Left ventricle myocardium inferior (tissue), 1 donor: ENCODE results near the gene RHBDF2. TPM values are rescaled to one million over a fixed set of nuclear protein-coding genes. Genes with fewer than 3 reads are reported as not detected.

Source experiments
- DNase-seq: peaks from one replicate; pipeline ENCODE4 v3.0.0-alpha.2; 2020
- H3K27ac ChIP-seq: fragments of 200-600 bp; replicated peaks from 2 replicates; pipeline ENCODE4 v1.8.0; 2021
- H3K27me3 ChIP-seq: fragments of 200-600 bp; 2 replicates; pipeline ENCODE4 v1.8.0; 2021; ENCODE audit warnings: low read depth
- H3K36me3 ChIP-seq: fragments of 200-600 bp; 2 replicates; pipeline ENCODE4 v1.8.0; 2021
- H3K4me1 ChIP-seq: fragments of 200-600 bp; 2 replicates; pipeline ENCODE4 v1.8.0; 2021
- H3K4me3 ChIP-seq: fragments of 200-600 bp; 2 replicates; pipeline ENCODE4 v1.8.0; 2021; ENCODE audit warnings: mild to moderate bottlenecking, moderate library complexity
- H3K9me3 ChIP-seq: fragments of 200-600 bp; replicated peaks from 2 replicates; pipeline ENCODE4 v1.8.0; 2021
- intact Hi-C: fragments of 100-400 bp; cut with micrococcal nuclease; formaldehyde crosslinking; loops from one replicate; pipeline ENCODE4 v1.11.0; 2022
- total RNA-seq: library from RNA; stranded (reverse); fragmentation: NEBNext Ultra II Directional; extraction: Animal tissue kit (Norgen Biotek cat#: 25700); gene quantifications from one replicate; pipeline ENCODE4 v1.2.1, GENCODE V29; 2021
- TF ChIP-seq, protein P1 (sequence below): fragments of 200-600 bp; IDR thresholded peaks from 2 replicates; pipeline ENCODE4 v1.8.0; 2021; ENCODE audit warnings: antibody characterized with exemption, mild to moderate bottlenecking, borderline replicate concordance
- donor health status: DM: no; HTN: yes; CAD: no; lungs with severe emphysema.

RHBDF2 gene
- total RNA-seq, 1 donor from 2014 or later = 13.8 TPM

DNA sequence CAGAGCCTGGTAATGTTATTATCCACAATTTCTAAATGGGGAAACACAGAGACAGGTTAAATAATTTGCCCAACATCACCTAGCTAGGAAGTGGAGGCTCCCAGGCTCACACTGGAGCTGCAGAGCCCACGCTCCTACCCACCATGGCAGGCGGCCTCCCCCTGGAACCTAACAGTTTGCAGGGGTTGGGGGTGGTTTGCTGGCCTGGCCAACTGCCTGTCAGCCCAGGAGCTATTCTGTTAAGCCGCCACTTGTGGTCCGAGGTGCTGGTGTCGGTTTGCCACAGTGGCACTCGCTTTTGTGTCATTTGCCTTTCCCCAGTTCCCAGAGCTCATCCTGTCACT is 42.2 kb upstream of the RHBDF2 start:
- TF ChIP-seq, protein P1, sequence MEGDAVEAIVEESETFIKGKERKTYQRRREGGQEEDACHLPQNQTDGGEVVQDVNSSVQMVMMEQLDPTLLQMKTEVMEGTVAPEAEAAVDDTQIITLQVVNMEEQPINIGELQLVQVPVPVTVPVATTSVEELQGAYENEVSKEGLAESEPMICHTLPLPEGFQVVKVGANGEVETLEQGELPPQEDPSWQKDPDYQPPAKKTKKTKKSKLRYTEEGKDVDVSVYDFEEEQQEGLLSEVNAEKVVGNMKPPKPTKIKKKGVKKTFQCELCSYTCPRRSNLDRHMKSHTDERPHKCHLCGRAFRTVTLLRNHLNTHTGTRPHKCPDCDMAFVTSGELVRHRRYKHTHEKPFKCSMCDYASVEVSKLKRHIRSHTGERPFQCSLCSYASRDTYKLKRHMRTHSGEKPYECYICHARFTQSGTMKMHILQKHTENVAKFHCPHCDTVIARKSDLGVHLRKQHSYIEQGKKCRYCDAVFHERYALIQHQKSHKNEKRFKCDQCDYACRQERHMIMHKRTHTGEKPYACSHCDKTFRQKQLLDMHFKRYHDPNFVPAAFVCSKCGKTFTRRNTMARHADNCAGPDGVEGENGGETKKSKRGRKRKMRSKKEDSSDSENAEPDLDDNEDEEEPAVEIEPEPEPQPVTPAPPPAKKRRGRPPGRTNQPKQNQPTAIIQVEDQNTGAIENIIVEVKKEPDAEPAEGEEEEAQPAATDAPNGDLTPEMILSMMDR = no peak
- Histone ChIP-seq H3K27me3 (peaks cover 3% of the 10 kb centered on the region), H3K9me3 (no peaks in the 10 kb centered on the region), H3K36me3 (no peaks in the 10 kb centered on the region), H3K4me3 (peak overlapping the region; percentile 47), H3K4me1 (peaks cover 92% of the 10 kb centered on the region), H3K27ac (peak overlapping the region; percentile 94)
- intact Hi-C loops = no loop called here
- peak; percentile 21 for DNase-seq

DNA sequence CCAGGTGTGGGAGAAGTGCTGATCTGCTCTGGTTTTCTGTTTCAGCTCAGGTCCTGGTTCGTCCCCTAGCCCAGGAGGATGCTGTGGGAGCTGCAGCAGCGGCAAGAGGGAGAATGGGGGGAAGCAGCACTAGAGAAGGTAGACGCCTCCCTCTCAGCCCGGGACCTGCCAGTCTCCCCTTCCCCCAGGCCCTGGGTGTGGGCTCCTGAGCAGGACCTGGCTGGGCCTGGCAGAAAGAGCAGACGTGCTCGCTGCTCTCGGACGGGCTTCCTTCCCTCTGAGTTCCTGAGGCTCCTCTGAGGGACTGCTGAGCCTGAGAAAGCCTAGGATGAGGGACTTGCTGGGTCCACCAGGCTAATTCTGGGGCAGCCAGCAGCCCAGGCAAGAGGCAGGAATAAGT is 41.8 kb upstream of the RHBDF2 start:
- intact Hi-C loops = no loop called here
- no peaks in the 10 kb centered on the region for H3K36me3 ChIP-seq
- TF ChIP-seq, protein P1 = no peak
- peak overlapping the region; percentile 94 for H3K27ac ChIP-seq
- H3K27me3 ChIP-seq = peaks cover 8% of the 10 kb centered on the region
- H3K9me3 ChIP-seq = no peaks in the 10 kb centered on the region
- no peak overlapping the region for H3K4me3 ChIP-seq
- peak; percentile 6 for DNase-seq
- H3K4me1 ChIP-seq = peaks cover 93% of the 10 kb centered on the region

DNA sequence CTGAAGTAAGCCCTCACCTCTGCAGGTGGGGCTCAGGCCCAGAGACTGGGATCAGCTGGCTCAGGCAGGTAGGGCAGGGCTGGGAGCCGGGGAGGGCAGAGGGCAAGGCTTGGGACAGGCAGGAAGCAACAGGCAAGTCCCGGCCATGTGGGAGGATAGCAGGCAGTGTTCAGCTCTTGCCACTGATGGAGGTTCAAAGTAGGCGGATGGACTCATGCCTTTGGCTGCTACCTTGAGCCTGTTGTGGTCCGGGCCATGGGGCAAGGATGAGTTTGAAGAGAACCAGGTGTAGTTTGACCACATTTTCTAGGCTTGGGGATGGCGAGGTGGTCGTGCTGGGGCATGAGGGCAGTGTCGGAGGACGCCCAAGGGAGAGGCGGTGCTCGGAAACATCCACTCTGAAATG is 41.3 kb upstream of the RHBDF2 start:
- DNase-seq = peak; percentile 9
- Histone ChIP-seq H3K4me1 (peaks cover 95% of the 10 kb centered on the region), H3K27me3 (peaks cover 12% of the 10 kb centered on the region), H3K9me3 (no peaks in the 10 kb centered on the region), H3K27ac (peak overlapping the region; percentile 94), H3K36me3 (no peaks in the 10 kb centered on the region), H3K4me3 (no peak overlapping the region)
- TF ChIP-seq, protein P1 = no peak
- intact Hi-C loops = no loop called here

DNA sequence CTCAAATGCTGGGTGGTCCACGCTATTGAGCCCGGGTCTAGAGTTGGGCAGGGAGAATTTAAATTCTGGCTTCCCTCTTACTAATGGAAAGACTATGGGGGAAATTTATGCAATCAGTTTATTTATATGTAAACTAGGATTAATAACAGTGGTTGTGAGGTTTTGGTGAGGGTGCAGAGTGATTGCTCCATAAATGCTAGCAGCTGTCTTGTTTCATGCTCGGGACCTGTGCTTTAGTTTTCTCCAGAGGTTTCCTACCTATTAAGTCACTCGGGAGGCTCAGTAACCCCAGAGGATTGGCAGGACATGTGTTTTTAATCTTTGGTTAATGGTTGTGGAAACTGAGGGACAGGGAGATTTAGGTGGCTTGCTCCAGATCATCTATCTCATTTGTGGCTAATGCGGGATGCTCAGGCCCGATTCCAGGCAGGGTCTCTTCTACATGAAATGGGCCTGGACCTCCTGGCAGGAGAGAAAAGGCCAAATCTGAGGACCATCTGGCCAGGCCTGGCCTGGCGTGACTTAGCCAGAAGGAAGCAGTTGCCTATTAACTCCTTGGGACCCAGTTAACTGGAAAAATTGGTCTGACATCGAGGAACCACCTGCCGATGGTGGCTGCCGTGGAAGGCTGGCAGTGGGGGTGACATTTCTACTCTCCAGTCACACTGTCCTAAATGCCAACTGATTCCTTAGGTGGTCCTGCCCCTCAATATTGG is 40.7 kb upstream of the RHBDF2 start:
- DNase-seq = peak; percentile 5
- Histone ChIP-seq H3K36me3 (no peaks in the 10 kb centered on the region), H3K27me3 (peaks cover 16% of the 10 kb centered on the region), H3K4me1 (peaks cover 95% of the 10 kb centered on the region), H3K4me3 (no peak overlapping the region), H3K27ac (no peak overlapping the region), H3K9me3 (no peaks in the 10 kb centered on the region)
- TF ChIP-seq, protein P1 = no peak
- intact Hi-C loops = no loop called here

DNA sequence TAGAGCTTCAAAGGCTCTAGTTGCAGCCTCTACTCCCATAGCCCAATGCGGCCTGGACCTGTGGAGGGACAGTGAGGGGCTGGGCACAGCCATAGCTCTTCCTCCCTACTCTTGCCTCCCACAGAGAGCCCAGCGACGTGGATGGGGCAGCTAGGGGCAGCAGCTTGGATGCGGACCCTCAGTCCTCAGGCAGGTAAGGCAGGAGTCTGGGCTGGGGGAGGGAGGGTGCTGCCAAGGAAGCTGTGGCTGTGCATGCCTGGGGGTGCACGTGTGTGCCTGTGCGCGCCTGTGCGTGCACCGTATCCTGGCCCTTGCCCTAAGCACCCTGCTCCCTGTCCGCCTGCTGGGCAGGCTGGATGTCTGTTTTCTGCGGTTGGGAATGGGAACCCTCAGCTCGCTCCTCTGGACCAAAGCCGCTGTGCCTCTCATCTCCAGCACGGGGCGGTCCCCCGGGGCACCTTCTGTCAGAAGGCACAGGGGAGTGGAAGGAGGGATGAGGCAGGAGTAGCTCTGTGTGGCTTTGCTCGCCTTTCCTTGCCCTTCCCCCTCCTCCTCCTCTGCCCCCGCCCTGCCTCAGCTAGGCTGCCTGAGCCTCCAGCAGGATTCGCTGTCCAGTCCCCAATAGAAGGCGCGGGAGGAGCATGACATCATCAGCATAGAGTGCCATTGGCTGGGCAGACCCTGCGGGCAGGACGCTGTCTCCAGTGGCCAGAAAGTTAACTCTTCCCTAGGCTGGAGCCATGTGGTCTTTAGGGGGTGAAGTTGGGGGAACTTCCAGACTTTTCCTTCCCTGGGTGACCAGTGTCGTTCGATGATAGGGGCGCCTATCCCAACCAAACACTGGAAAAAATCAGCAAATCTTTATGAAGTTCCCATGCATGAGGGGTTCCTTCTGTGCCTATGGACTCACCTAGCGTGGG is 39.4 kb upstream of the RHBDF2 start:
- H3K27me3 ChIP-seq = peaks cover 18% of the 10 kb centered on the region
- peak; percentile 93 for DNase-seq
- H3K9me3 ChIP-seq = no peaks in the 10 kb centered on the region
- no peaks in the 10 kb centered on the region for H3K36me3 ChIP-seq
- TF ChIP-seq, protein P1 = peak; percentile 49
- intact Hi-C loops = no loop called here
- H3K4me3 ChIP-seq = peak overlapping the region; percentile 64
- peaks cover 92% of the 10 kb centered on the region for H3K4me1 ChIP-seq
- H3K27ac ChIP-seq = peak overlapping the region; percentile 89
